GM04504 (cell line): ENCODE measurements around the gene ZNF627.
A peak's percentile ranks its signal among the peaks of the same experiment; 100 is the strongest.
"Not testable (repeated sequence)": the region's sequence is repeated elsewhere in the genome, so short reads cannot be mapped to it uniquely, and the experiment has no call there.

Experiments used
- DNase-seq: peaks from one replicate; pipeline ENCODE4 v3.0.0-alpha.2; 2012; ENCODE audit warnings: low read depth

The ZNF627 gene

DNA sequence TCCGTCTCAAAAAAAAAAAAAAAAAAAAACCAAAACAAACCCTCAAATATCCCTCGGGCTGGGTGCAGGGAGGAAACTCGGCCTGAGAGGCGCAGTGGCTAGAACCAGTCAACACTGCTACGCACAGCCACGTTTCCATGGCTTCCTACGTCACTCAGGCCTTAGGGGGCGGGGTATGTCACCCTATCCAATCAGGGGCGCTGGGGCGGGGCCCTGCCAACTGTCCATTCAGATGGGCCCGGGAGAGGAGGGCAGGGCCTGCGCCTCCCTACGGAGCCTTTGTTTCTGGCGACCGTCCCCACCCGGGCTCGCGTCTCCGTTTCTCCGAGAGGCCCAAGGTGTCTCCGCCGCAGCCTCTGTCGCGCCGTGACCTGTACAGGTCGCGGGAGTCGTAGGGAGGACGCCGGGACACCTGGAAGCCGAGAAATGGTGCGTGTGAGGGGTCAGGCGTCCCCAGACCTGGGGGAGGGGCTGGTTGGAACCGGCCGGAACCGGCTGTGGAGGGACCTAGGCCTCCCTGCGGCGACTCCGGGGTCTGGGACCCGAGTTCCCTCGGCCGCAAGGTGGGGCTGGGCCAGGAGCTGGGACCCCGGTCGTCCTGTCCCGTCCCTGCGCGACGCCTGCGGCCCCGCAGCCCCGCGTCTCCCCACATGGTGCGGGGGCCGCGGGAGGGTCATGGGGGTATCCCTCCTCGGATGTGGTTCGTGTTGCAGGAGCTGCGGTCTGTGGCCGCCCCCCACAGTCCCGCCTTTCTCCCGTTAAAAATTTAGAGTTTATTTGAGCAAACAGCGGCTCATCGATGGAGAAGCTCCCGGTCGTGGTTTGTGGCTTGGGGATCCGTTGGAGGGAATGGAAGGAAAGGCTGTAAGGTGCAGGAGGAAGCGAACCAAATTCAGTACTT lies at the start of gene ZNF627:
TSS of gene ZNF627 (plus strand) at position 282 of the 901 bp plus-strand sequence. CDS start at position 427, 145 bp downstream.
- peak; percentile 97 for DNase-seq

DNA sequence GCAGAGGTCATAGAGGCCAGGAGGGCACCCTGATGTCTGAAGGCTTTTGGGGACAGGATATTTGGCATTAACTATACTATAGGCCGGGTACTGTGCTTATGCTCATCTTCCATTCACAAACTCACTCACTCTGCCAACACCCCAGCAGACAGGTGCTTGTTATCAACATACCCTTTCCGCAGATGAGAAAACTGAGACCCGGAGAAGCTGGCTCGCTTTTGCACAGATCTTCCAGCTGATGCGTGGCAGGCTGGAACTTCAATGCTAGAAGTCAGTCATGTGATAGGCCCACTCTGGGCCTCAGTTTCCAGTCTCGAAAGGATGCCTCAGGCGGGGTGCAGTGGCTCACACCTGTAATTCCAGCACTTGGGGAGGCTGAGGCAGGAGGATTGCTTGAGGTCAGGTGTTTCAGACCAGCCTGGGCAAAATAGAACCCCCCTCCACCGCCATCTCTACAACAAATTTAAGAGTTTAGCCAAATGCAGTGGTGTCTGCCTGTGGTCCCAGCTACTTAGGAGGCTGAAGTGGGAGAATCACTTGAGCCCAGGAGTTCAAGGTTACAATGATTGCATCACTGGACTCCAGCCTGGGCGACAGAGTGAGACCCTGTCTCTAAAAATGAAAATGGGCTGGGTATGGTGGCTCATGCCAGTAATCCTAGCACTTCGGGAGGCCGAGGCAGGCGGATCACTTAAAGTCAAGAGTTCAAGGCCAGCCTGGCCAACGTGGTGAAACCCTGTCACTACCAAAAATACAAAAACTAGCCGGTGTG lies 49.2 kb upstream of the ZNF627 start:
- no peak for DNase-seq

DNA sequence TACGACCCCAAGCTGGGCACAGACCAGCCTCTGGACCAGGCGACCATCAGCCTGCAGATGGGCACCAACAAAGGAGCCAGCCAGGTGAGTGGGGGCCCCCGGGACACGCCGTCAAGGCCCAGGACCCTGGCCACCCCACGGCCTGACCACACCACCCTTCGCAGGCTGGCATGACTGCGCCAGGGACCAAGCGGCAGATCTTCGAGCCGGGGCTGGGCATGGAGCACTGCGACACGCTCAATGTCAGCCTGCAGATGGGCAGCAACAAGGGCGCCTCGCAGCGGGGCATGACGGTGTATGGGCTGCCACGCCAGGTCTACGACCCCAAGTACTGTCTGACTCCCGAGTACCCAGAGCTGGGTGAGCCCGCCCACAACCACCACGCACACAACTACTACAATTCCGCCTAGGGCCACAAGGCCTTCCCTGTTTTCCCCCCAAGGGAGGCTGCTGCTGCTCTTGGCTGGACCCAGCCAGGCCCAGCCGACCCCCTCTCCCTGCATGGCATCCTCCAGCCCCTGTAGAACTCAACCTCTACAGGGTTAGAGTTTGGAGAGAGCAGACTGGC lies 47.8 kb upstream of the ZNF627 start:
- DNase-seq: no peak

DNA sequence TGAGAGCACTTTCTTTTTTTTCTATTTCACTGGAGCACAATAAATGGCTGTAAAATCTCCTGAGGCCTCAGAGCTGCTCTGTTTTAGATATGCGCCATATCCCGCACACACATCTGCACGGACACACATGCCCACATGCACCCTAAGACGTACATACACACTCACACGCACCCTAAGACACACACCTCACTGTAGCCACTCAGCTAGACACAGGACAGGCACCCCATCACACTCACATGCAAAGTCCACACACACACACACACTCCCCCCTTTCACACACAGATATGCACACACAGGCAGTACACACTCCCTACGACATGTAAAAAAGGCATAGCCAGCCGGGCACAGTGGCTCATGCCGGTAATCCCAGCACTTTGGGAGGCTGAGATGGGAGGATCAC lies 47.0 kb upstream of the ZNF627 start:
- no peak for DNase-seq

GRCh38 chr19:11551603-11552235 lies 45.6 kb upstream of the ZNF627 start:
- DNase-seq: no peak

- no peak for DNase-seq
Observed at GRCh38 chr19:11552666-11553372, 44.5 kb upstream of the ZNF627 start.

DNA sequence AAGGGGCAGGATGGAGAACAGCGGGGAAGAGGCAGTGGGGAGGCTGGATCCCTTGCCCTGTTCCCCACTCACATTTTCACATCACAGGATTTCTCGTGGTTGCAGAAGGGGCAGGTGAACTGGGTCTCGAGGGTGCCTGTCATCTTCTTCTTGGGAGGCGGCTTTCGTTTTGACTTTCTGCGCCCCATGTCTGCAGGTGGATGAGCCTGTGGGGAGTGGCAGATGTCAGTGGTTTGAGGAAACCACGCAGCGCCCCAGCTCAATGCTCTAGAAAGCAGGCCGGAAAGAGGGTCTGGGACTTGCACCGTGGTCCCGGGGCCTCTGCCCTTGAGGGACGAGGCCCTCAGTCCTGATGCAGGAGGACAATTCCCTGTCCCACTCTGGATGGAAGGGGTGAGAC lies 43.1 kb upstream of the ZNF627 start:
- no peak for DNase-seq

- no peak for DNase-seq
Observed at GRCh38 chr19:11555246-11555645, 42.0 kb upstream of the ZNF627 start.

GRCh38 chr19:11556634-11557420 lies 40.5 kb upstream of the ZNF627 start:
- no peak for DNase-seq

DNA sequence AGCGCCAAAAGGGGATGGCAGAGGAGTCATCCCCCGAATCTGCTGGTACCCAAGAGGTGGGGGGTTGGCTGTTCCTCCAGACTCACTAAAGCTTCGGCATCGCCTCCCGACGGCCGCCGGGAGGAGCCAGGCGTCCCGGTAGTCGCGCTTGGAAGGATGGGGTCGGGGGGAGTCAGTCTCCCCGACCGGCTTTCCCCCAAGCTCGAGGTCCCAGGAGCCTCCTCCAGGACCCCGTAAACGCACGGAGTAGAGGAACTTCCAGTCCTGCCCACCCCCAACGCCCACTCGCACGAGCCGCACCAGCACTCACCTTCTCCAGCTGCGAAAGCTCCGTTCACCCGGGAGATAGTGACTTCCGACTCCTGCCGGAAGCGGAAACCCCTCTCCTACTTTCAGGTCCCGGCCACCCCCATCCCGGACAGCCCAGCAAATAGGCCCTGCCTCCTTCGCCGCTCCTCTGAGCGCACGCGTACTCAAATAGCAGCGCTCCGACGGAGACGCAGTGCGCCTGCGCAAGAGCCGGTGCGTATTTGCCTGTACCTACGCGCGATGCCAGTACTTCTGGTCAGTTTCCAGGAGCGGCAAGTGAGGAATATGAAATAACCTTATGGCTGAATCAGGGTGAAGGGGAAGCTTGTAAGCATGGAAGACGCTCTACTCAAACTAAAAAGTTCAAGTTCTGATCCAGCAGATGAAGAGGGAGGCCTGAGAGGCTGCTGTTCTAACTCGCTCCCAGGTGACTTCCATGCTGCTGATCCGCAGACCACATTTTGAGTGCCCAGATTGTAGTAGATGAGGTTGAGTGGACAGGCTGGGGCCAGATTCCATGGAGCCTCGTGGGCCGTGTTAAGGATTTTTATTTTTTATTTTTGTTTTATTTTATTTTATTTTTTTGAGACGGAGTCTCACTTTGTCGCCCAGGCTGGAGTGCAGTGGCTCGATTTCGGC lies 38.1 kb upstream of the ZNF627 start, which contains the start of gene ELOF1:
TSS of gene ELOF1 (minus strand) at position 350 of the 948 bp plus-strand sequence. CDS start 4,883 bp downstream, outside the sequence.
- peak; percentile 95 for DNase-seq

- no peak for DNase-seq
Observed at GRCh38 chr19:11560404-11561051, 36.8 kb upstream of the ZNF627 start.

- no peak for DNase-seq
Observed at GRCh38 chr19:11563532-11563931, 33.8 kb upstream of the ZNF627 start.

DNA sequence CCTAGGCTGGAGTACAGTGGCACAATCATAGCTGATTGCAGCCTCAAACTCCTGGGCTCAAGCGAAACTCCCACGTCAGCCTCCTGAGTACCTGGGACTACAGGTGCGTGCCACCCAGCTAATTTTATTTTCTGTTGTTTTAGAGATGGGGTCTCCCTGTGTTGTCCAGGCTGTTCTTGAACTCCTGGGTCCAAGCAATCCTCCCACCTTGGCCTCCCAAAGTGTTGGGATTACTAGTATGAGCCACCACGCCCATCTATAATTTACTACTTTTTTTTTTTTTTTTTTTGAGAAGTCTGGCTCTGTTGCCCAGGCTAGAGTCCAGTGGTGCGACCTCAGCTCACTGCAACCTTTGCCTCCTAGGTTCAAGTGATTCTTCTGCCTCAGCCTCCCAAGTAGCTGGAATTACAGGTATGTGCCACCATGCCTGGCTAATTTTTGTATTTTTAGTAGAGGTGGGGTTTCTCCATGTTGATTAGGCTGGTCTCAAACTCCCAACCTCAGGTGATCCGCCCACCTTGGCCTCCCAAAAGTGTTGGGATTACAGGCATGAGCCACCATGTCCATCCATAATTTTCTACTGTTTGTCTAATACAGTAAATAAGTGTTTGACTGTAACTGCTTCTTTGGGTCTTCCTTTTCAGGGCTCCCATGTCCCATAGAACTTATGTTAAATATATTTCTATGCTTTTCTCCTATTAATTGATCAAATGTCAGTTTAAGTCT lies 33.0 kb upstream of the ZNF627 start:
- DNase-seq: not testable (repeated sequence)

- DNase-seq: not testable (repeated sequence)
Observed at GRCh38 chr19:11565649-11565980, 31.7 kb upstream of the ZNF627 start.

- DNase-seq: no peak
Observed at GRCh38 chr19:11566164-11566563, 31.1 kb upstream of the ZNF627 start.

DNA sequence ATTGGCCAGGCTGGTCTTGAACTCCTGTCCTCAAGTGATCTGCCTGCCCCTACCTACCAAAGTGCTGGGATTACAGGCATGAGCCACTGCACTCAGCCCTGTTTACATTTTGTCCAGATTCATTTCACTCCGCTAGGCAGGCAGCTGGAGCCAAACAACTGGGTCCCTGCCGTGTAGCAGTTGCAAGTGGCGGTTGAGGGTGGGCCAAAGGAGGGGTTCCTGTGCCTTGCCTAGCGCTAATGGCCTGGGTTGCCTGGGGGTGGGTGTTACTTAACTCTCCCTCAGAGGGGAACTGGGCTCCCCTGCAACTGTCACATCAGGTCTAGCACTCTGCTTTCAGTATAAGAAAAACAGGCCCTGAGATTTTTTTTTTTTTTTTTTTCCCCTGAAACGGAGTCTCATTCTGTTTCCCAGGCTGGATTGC lies 27.2 kb upstream of the ZNF627 start:
- DNase-seq: no peak

DNA sequence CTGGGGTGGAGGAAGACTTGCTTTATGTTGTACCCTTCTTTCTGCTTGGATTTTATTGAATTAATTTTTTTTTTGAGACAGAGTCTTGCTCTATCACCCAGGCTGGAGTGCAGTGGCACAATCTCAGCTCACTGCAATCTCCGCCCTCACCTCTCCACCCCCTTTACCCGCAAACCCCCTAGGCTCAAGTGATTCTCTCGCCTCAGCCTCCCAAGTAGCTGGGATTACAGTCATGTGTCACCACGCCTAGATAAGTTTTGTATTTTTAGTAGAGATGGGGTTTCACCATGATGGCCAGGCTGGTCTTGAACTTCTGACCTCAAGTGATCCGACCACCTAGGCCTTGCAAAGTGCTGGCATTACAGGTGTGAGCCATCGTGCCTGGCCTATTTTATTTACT lies 23.9 kb upstream of the ZNF627 start:
- not testable (repeated sequence) for DNase-seq

- not testable (repeated sequence) for DNase-seq
Observed at GRCh38 chr19:11573763-11574162, 23.5 kb upstream of the ZNF627 start.
